Stimulated activated CD4-positive, alpha-beta T cell treated with anti-CD3 and anti-CD28 coated beads, Interleukin-12 subunit alpha, Interleukin-12 subunit beta, amount 100 ng/mL, for 24 hours (primary cell): ENCODE measurements around the gene TRPM8.

Experiments used
- DNase-seq, 2 experiments: peaks; one replicate each; pipeline ENCODE4 v3.0.0-alpha.2; 2020; ENCODE audit warnings: low read depth in 2 of 2

Gene TRPM8

DNA sequence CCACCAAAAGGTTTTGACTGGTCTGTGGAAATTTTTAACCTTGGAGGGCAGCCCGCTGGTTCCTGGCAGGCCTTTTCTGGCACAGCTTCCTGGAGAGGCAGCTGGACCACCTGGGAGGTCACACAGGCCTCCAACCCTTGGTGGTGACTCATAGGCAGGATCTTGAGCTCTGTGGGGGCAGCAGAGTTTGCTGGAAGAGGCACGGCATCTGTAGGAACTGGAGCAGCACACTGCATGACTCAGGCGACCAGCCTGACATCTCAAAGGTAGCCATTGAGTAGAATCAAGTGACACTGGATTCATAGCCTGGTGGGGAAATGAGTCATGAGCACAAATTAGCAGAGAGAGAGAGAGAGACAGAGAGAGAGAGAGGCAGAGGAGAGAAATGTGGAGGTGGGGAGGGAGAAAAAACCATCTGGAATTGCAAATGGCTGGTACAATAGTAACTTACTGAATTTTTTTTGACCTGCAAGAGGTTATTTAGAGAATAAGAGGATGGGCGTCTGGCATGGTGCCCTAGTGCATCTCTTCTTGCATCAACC, 57.4 kb downstream of the TRPM8 start:
- no peak for DNase-seq

DNA sequence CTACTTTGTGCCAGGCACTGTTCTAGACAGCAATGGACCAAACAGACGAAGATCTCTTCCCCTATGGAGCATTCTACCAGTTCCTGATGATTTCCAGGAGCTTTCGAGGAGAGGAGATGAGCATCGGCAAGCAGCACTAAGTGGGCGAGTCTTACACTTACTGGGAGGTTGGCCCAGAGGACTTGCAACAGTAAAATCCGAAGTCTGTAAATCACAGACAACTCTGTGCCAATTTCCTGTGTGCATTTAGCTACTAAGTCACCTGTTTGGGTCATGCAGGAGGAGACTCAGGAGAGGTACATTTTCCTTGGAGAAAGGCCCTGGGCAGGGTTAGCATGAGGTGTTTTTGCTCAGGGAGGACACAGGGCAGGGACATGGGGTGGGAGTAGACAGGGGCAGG, 58.9 kb downstream of the TRPM8 start:
- no peak for DNase-seq

DNA sequence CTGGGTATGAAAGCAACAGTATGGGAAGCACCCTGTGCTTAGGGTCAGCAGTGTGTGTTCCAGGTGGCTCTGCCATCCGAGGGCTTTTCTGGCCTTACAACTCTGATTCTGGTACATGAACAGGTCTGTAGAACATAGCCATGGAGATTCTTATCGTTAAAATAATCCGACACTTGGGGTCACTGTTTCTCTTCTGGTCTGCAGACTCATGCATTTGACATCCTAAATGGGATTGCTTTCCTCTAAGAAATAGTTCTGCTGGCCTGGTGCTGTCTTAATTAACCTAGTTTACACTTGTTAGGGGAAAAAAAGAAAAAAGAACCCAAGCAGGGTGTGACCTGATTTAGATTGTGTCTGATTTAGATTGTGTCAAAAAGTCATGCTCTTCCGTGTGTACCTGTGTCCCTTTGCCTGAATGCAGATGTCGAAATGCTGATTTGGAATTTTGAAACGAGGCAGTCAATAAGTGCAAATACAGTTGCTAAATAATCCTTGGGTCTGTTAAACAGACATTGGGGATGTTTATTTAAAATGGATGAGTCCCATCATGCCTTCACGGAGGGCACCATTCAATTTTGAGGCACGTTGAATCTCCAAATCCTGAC, 59.6 kb downstream of the TRPM8 start:
- no peak for DNase-seq

DNA sequence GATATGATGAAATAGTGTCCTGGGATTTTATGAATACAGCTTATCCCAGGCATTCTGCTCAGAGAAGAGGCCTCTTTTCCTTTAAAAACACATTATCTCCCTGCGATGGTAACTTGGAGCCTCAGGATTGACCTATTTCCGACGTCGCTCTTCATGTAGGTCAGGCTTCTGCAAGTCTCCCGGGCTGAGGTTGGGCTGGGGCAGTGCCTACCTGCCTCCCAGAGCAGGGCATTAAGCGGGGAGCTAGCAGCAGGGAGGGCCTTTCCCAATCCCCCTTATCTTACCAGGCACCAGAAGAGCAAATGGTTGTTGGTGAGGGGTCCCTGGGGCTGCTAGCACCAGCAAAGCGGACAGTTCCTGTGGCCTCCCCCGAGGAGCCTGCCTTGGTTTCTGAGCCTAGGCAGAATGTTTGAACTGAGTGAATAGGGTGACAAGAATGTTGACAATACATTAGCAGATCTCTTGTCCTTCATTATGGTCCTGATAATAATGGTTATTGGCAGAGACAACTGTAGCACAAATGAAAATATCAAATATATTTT, 60.2 kb downstream of the TRPM8 start:
- no peak for DNase-seq

DNA sequence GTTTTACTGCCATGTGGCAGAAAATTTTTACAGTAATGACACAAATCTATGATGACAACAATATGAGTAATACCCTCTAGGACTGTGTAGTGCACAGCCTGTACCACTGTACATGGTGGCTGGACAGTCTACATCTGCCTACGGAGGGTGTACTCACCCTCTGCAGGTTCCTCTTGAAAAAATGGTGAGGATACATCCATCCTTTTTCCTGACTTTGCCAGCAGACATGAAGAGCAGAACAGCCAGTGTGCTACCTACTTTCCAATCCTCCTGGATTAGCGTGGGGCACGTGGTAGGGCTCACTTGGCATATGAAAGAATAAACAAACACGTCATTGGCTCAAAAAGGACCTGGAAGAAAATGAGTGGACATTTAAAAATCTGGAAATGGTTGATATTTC, 62.6 kb downstream of the TRPM8 start:
- no peak for DNase-seq

DNA sequence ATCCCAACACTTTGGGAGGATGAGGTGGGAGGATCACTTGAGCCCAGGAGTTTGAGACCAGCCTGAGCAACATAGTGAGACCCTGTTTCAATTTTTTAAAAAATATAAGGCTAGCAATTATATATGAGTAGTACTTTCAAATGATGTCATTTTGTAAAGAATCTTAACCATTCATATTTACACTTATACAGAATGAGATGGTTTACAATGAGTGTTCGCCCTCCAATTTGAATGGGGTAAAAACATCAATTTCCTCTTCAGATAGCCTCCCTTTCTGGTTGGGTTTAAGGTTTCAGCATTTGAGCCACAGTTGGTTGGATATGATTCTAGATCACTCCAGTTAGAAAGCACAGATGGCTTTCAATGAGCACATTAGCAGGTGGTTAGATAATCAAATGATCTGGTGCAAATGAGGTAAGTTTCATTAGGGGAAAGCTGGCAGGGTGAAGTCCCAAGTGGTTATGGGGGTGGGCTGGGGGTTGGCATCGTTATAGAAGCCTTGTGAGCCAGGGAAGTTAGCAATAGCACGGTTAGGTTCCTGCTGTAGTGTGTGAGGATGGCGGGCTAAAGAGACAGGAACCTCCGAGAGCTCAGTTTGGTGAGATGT, 63.9 kb downstream of the TRPM8 start:
- DNase-seq: no peak

DNA sequence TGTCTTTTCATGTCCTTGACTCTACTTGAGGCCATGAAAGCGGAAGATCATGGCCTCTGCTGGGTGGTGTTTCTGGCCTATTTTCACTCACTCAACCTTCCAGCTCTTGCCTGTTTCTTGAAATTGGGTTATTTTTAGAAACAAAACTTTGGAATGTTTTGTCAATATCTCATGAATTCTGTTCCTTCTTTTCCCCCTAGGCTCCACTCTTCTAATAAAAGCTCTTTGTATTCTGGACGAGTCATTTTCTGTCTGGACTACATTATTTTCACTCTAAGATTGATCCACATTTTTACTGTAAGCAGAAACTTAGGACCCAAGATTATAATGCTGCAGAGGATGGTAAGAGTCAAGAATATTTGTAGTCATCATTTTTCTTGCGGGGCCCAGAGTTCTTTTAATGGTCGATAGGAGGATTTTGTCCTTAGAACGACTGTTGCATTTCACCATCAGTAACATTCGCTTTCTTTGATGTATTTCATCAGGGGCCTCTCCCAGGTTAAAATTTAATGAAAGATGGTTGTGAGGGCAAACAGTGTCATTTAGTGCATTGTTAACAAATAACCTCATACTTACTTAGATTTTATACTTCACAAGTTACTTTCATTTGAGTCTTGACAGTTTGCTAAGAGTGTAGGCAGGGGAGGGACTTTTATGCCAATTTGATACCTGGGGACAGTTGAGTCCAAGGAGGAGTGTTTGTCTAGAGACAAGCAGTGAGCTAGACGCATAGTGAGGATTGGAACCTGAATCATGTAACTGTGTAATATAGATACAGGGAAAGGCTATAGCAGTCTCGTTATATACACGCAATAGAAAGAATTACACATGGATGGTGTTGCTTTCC, 64.6 kb downstream of the TRPM8 start:
- no peak for DNase-seq

DNA sequence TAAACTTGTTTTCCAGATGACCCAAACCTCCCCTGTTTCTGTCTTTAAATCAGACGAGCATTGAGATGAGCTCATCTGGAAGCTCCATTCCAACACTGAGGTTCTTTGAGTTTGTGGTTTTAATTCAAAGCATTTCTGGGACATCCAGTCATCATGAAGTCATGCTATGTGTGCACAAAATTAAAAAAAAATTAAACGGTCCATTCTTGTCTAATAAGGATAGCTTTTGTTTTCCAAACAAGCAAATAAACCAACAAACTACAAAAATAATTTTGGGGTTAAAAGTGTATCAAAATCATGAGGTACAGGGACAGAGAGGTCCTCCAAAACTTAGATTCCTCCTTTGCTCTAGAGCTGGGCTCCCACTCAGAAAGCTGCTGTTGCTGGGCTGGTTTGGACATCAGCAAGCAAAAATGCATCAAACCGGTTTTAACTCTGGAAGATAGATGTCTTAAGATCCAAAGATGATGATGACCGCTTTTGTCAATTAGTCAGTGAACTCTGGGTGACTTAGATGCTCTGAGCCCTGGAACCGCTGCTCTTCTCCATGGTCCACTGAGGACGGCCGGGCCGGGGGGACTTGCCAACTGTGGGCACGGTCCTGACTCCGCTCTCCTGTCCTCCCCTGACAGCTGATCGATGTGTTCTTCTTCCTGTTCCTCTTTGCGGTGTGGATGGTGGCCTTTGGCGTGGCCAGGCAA, 65.4 kb downstream of the TRPM8 start:
- no peak for DNase-seq

DNA sequence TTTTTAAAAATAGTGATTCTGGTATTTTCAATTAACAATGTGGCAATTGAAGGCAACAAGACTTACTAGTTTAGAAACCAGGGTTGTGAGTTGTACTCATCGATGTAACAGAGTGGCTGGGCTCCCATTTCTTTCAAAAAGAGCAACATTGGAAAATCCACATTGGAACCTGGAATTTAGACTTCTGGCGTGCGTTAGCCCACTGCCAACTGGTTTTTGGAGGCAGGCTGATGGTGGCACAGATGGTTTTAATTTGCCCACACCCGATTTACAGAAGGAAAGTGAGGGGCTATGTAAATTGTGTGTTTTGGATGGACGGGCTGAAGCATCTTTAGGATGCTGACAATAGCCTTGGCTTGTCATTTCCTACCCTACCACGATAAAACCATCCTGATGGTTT, 66.3 kb downstream of the TRPM8 start:
- DNase-seq: no peak

DNA sequence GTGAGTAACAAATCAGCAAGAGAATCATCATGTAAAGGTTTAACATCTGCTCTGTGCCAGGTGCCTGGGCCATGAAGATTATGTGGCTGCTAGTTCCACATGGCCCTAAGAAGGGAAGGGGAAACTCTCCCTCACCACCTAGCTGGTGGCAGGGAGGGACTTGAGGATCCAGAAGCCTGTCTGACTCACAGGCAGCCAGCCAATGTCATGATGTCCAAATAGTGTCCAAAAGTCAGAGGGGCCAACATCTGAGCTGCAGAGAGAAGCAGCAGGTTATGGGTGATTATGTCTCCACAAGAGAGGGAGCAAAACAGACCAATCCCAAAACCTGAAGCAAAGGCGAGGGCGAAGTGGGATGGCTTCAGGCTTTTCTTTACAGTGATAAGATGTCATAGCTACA, 71.4 kb downstream of the TRPM8 start:
- DNase-seq: no peak

DNA sequence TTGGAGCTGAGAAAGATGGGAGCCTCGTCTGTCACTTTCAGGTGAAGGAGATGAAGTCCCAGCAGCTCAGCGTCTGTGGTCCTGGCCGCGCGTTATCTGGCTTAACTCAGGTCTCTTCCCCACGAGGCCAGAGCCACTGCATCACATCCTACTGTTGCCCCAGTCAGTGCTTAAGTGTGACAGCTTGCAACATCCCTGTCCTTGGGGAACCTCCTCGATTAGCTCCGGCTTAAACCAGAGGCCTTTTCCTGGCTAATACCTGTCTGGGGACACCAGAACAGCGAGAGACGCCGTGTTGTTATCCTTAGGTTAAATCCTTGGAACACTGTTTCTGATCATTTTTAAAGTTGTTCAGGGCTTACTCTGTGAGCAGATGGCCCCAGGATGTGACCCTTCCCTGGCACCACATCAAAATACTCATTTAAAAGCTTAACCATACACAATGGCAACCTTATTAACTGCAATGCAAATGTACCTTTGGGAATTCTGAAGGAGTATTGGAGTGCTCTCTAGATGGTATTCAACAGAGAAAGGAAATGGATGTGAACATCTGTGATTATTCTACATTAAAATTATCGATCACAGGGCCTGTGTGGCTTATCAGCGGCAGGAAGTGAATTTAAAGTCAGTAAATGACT, 72.2 kb downstream of the TRPM8 start:
- no peak for DNase-seq

DNA sequence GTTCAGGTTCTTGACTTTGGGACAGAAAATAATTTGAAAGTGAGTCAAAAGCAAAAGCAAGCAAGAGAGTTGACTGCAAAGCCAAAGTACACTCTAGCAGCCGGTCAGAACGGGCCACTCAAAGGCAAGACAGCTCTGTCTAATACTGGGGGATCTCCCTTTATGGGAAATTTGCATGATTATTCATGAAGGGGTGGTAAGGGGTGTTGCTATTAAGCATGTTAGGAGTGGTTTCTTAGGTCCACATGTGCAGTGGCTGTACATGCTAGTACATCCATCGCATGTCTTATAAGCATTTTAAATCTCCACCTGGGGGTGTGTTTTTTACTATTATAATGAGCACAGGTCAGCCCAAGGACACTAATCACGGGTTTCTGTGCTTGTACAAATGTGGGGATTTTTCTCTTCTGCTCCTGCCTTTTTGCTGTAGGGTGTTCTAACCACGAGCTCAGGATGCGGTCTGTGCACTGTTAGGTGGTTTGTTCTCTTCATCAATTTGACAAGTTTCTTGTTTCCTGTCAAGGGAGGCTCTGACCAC, 73.2 kb downstream of the TRPM8 start:
- peak in 1 of 2 experiments; percentile 29 for DNase-seq

DNA sequence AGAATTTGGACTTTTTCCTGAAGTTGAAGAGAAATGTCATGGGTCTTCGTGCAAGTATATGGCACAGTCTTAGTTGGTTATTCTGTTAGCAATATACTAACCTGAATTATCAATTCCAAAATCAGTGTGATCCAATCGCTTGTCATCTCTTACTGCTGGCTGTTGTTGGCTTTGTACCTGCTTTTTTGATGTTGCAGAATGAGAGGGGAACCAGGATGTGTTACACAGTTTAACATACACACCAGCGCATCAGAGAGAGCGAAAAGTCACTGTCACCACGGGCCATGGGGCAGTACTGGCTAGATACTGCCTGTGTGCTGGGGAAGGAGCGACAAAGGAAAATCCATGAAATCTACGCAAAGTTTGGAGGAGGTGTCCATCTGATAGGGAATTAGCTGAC, 74.0 kb downstream of the TRPM8 start:
- DNase-seq: no peak

DNA sequence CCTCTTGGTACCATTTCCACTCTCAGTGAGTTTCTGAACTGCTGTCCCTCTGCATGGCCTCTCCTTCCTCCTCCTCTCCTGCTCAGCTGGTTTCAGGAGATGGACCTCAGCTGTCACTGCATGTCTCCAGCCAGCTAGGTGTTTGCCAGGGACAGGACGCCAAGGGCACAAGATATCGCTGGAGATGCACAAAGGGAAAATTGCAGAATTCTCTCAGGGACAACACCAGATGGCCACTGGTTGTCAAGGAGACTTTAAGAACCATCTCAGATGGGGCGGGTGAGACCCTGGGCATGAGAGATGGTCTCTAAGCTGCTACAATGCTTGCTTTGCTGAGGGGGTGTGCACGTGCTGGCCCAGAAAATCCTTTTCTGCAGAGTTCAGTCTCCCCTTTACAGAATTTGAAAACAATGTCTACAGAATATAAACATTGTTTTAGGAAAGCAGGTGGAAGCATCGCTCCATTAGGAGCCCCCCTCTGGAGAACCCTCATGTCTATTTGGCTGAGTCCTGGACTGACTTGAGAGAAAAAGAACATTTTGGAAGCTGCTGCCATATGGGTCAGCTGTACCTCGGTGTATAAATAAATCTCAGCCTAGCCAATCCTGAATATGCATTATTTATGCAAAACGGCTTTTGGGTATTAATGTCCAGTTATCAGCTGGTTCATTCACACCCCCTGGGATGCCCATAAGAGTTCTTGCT, 75.5 kb downstream of the TRPM8 start:
- DNase-seq: no peak

DNA sequence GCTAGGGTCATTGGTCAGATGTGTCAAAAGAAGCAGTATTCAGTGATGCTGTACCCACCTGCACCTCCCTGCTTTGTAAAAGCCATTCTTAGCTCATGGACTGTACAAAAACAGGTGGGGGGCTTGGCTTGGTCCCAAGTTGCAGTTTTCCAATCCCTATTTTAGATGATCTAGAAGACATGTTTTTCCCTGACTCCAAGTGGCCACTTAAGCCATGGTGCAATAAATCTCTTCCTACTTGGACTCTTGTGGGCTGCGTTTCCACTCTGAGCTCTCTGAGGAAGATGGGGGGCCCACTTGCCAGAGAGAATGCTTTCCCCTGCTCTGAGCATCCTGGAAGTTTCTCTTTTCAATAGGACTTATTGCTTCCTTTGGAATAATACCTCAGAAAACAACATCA, 76.3 kb downstream of the TRPM8 start:
- DNase-seq: no peak

DNA sequence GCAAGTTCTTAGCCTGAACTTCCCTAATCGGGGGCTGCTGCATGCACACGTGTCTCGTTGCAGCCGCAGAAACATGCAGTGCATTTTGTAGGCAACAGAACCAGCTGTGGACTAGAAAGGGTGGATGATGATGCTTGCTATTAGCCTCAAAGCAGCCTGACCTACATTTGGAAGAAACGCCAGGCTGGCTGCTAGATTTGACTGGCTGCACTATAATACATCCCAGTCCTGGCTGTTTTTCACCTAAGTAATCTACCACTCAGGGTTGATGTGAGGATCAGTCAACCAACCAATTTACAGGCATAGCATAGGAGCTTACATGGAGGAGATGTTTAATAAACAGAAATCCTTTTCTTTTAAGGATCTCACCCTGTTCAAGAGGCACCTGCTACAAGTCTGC, 77.0 kb downstream of the TRPM8 start:
- no peak for DNase-seq

DNA sequence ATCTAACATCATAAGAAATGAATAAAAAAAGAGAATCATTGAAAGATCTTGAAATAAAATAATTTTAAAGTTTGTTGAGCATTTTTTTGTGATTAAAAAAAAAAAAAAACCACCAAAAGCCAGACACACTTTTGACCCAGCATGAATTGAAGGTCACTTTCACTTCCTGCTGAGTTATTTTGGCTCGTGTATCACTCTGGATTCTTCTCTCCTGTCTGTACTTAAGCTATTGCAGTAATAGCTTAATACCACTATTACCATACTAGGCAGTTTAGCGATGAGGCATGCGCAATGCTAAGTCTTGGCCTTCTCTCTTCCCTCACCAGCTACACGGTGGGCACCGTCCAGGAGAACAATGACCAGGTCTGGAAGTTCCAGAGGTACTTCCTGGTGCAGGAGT, 78.8 kb downstream of the TRPM8 start:
- DNase-seq: no peak

DNA sequence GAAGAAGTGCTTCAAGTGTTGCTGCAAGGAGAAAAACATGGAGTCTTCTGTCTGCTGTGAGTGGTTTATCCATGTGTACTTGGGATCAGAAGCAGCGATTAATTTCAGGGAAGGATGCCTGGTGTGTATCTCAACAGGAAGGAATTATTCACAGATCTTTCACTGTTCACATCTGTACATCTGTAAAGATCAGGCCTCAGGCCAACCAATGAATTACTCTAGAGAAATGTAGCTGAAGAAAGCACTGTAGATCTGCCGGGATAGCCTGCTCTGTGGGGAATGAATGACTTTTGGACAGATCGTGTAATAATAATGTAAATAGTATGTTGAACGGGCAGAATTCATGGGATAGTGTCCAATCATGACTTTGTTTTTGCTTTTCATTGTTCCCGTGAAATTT, 79.3 kb downstream of the TRPM8 start:
- no peak for DNase-seq

DNA sequence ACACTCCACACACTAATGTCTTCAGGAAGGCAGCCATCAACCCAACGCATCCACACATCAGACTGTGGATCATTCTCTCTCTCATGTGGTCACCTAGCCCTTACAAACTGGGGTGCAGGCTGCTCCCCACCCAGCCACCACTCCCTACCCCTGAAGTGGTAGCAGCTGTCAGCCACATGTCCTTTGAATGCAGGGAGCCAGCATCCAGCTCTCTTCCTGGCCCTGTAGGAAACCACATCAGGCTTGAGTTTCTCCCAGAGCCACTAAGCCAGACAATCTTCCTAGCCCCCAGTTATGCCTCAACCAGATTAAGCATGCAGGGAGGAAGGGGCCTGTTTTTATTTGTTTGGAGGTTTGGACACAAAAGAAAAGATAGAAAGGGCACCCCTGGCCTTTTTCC, 80.5 kb downstream of the TRPM8 start:
- DNase-seq: no peak

DNA sequence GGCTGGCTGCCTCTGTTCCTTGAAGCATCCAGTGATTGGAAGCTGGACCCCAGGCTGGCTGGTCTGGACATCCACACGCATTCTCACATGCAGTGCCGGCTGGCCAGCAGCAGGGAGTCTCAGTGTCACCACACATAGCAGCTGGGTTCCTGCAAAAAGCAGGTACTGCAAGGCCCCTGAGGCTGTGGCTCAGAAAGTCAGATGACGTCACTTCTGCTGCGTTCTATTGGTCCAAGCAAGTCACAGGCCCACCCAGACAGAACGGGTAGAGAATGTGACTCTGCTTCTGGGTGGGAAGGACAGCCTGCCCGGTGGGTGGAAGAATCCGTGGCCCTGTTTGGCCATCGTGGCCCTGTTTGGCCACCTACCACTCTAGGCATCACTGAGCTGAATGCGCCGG, 82.0 kb downstream of the TRPM8 start:
- no peak for DNase-seq
